Tibial artery (tissue), 4 donors: Measurements from ENCODE around the gene FANCC.

Experiments used
- DNase-seq, 2 donors: peaks; one replicate each; pipeline ENCODE4 v3.0.0-alpha.2; 2019
- H3K27ac ChIP-seq, 2 donors: fragments of 200-600 bp; sonication (generic) in 1 of 2; 1 replicate in 1 of 2; 2 replicates in 1 of 2; pipeline ENCODE4 v1.5.1; 2018 to 2019; ENCODE audit warnings: mild to moderate bottlenecking in 1 of 2
- H3K27me3 ChIP-seq, 2 donors: fragments of 200-600 bp; sonication (generic) in 1 of 2; one replicate each; pipeline versions ENCODE4 v1.5.1 to v1.6.0; 2016 to 2019
- H3K36me3 ChIP-seq, 3 donors: fragments of 200-600 bp; sonication (generic) in 2 of 3; one replicate each; pipeline ENCODE4 v1.5.1; 2016 to 2019; ENCODE audit warnings: mild to moderate bottlenecking in 2 of 3
- H3K4me1 ChIP-seq, 4 donors: fragments of 200-600 bp; sonication (generic) in 2 of 4; 1 replicate in 3 of 4; 2 replicates in 1 of 4; pipeline ENCODE4 v1.5.1; 2016 to 2019
- H3K4me3 ChIP-seq, 2 donors: fragments of 200-600 bp; sonication (generic) in 1 of 2; 1 replicate in 1 of 2; 2 replicates in 1 of 2; pipeline ENCODE4 v1.5.1; 2018 to 2019; ENCODE audit warnings: mild to moderate bottlenecking in 2 of 2
- H3K9me3 ChIP-seq, 3 donors: fragments of 200-600 bp; sonication (generic) in 1 of 3; one replicate each; pipeline ENCODE4 v1.5.1; 2016 to 2019
- intact Hi-C: fragments of 100-400 bp; cut with DNase I; formaldehyde crosslinking; loops from one replicate; pipeline ENCODE4 v1.15.0; 2023; ENCODE audit warnings: low total_unique reads
- TF ChIP-seq, protein P1 (sequence below), 2 experiments: fragments of 200-600 bp in 1 of 2; fragments of 450-650 bp in 1 of 2; IDR thresholded peaks; one replicate each; pipeline ENCODE4 v1.5.1; 2017 to 2019; ENCODE audit warnings: antibody characterized with exemption in 2 of 2, mild to moderate bottlenecking in 1 of 2, moderate library complexity in 1 of 2

The FANCC gene

DNA sequence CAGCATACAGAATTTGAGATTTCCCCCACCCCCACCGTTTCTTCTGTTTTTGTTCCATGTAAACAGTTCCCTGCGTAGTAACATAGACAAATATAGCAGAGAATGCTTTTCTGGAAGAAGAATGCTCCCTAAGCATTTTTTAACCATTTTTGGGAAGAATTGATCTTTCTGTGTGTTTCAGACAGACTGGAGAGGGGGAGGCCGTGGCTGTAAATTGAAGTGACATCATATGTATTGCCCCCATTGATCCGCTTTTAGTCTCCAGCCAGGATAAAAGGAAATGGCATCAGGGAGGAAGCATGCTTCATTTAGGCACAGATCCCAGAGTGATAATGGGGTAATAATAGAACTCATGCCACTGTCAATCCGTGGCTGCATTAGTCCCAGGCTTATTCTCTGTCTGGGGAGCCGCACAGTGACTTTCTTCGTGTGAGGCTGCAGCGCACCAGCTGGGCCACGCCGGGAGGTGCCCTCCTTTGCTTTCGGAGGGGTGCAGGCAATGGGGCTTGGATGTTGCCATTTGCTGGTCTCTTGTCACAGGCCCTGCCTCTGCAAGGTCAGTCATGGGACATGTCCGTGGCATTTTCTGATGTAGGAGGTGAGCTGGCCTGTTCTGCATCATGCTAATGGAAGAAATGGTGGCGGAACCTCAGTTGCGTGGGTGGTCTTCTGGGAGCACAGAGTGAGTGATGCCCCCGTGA, 261.5 kb downstream of the FANCC start:
- H3K9me3 ChIP-seq = no peaks in the 10 kb centered on the region
- peak overlapping the region; percentile 43 to 44 for H3K4me3 ChIP-seq
- H3K4me1 ChIP-seq = peaks cover 0 to 100% (median 43%) of the 10 kb centered on the region in 4 donors
- peak overlapping the region; percentile 83 to 93 for H3K27ac ChIP-seq
- TF ChIP-seq, protein P1, sequence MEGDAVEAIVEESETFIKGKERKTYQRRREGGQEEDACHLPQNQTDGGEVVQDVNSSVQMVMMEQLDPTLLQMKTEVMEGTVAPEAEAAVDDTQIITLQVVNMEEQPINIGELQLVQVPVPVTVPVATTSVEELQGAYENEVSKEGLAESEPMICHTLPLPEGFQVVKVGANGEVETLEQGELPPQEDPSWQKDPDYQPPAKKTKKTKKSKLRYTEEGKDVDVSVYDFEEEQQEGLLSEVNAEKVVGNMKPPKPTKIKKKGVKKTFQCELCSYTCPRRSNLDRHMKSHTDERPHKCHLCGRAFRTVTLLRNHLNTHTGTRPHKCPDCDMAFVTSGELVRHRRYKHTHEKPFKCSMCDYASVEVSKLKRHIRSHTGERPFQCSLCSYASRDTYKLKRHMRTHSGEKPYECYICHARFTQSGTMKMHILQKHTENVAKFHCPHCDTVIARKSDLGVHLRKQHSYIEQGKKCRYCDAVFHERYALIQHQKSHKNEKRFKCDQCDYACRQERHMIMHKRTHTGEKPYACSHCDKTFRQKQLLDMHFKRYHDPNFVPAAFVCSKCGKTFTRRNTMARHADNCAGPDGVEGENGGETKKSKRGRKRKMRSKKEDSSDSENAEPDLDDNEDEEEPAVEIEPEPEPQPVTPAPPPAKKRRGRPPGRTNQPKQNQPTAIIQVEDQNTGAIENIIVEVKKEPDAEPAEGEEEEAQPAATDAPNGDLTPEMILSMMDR (IDR thresholded peaks at IDR 0.05) = no peak
- peak in 1 of 2 donors; percentile 78 for DNase-seq
- peaks cover 0 to under 1% (median 0%) of the 10 kb centered on the region in 3 donors for H3K36me3 ChIP-seq
- intact Hi-C loops = loop anchor here (5.0 kb wide), 1 partner anchor 49 kb away; no protein-coding TSS in a partner anchor
- no peaks in the 10 kb centered on the region for H3K27me3 ChIP-seq

DNA sequence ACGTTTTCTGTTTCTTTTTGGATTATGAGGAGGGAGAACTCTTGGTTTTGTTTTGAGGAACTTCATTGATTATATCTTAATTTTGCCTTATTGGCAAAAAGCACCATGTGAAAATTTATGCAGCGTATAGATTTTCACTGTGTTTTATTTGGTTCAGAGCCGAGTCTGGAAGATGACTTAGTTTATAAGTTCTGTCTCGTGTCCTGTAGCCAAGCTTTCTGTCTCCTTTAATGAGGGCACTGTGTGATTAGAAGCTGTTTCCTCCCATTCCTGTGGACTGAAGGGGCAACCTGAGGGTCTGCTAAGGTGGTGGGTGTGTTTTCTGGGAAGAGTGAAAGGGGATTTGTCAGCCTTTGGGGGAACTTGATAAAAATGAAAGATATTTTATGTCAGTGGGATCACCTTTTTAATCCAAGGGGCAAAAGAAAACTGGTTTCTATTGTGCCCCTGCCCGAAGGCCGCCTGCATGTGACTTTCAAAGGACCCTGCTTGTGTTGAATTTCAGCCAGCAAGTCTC, 262.1 kb downstream of the FANCC start:
- H3K9me3 ChIP-seq = no peaks in the 10 kb centered on the region
- peak overlapping the region; percentile 43 to 44 for H3K4me3 ChIP-seq
- no peaks in the 10 kb centered on the region for H3K36me3 ChIP-seq
- peak overlapping the region; percentile 83 to 93 for H3K27ac ChIP-seq
- peaks cover 0 to 100% (median 37%) of the 10 kb centered on the region in 4 donors for H3K4me1 ChIP-seq
- no peaks in the 10 kb centered on the region for H3K27me3 ChIP-seq
- DNase-seq = no peak
- TF ChIP-seq, protein P1 (IDR thresholded peaks at IDR 0.05) = no peak
- intact Hi-C loops = loop anchor here (5.0 kb wide), 1 partner anchor 48 kb away; no protein-coding TSS in a partner anchor

DNA sequence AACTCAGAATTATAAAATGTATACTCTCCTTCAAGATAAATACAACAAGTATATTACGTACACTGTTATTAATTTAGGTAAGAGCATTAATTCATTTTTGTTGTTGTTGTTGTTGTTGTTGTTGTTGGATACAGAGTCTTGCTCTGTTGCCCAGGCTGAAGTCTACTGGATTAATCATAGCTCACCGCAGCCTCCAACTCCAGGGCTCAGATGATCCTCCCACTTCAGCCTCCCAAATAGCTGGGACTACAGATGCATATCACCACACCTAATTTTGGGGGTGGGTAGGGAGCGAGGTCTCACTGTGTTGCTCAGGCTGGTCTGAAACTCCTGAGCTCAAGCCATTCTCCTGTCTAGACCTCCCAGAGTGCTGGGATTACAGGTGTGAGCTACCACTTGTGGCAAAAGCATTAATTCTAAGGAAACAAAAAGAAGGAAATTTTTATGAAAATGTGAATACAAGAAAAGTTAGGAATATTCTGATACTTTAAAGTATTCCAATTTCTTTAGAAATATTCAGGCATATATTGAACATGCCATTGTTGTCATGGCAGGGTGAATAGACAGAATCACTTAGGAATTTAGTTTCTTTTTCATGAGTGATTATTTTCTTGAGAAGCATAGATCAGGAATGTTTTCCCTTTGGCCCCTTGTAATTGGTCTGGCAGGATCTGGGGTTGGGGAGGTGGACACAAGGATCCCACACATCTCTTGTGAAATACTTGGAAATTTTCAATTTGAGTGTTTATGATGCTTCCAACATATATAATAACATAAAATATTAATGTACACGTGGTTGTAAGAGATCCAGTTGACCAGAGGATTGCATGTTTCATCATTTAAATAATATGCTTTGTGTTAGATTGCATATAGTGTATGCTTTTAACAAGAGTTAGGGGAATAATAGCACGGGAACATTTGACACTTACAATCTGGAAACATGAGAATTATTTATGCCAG, 263.6 kb downstream of the FANCC start:
- Histone ChIP-seq H3K27me3 (no peaks in the 10 kb centered on the region), H3K36me3 (no peaks in the 10 kb centered on the region), H3K4me3 (peak overlapping the region in 1 of 2 donors; percentile 44), H3K27ac (peak overlapping the region; percentile 83 to 93), H3K9me3 (no peaks in the 10 kb centered on the region), H3K4me1 (peaks cover 0 to 95% (median 25%) of the 10 kb centered on the region in 4 donors)
- TF ChIP-seq, protein P1 (IDR thresholded peaks at IDR 0.05) = no peak
- intact Hi-C loops = no loop called here
- DNase-seq = no peak

DNA sequence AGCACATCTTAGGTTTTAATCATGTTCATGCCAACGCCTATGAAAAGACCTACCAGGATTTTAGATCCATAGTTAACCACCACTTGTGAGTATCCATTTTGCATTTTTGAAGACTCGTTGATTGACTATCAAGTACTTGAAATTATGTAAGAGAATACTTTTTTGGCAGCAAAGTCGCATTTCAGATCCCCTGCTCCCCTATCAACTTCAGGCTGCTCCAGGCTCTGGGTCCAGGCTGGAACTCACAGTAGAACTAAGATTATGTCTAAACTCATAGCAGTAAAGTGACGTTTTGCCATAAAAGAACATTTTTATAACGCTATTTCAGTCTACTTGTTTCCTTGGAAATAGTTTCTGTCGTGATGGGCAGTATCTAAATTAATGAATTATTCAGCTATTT, 267.7 kb downstream of the FANCC start:
- H3K9me3 ChIP-seq = no peaks in the 10 kb centered on the region
- H3K4me1 ChIP-seq = peaks cover 0 to 90% (median 14%) of the 10 kb centered on the region in 4 donors
- no peaks in the 10 kb centered on the region for H3K27me3 ChIP-seq
- intact Hi-C loops = loop anchor here (1.0 kb wide), 1 partner anchor 8 kb away; no protein-coding TSS in a partner anchor
- DNase-seq = no peak
- peaks cover 0 to 8% (median 0%) of the 10 kb centered on the region in 3 donors for H3K36me3 ChIP-seq
- H3K4me3 ChIP-seq = peak overlapping the region; percentile 55 to 58
- peak overlapping the region; percentile 73 to 93 for H3K27ac ChIP-seq
- TF ChIP-seq, protein P1 (IDR thresholded peaks at IDR 0.05) = no peak
